Measurements from ENCODE around the gene SMIM36.
"Not testable (repeated sequence)": the region's sequence is repeated elsewhere in the genome, so short reads cannot be mapped to it uniquely, and the experiment has no call there.

Gene SMIM36

DNA sequence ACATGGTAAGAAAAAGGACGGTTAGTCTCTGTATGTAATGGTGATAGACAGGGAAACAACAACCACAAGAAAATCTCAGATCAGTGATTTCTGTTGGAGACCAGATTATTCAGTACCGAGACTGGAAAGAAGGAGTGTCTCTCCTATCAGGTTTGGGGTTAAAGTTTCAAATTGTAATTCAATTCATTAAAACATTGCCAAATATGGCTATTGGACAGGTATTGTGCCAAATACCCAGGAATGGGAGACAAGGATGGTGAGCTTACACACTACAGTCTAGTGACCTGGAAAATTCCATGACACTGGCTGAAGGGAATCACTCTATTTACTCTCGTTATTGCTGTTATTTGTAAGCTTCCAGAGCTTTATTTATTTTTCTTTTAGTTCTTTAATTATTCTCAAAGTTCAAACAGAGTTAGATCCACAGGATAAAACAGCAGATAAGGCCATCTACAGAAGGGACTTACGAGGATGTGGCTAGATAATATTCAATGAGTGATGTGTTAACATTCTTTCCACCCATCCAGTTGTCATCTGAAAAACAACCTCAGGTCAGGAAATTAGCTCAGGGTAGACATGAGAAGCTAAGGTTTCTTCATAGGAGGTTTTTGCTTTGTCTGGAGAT, 64.6 kb downstream of the SMIM36 start:
- no peaks in the 10 kb centered on the region for H3K36me3 ChIP-seq
- no peaks in the 10 kb centered on the region for H3K27me3 ChIP-seq
- H3K4me3 ChIP-seq (ENCODE audit: low read depth in 1 of 2, low read length in 1 of 2), result no peak overlapping the region
- H3K4me1 ChIP-seq (ENCODE audit: control insufficient read depth in 1 of 2, insufficient read depth in 1 of 2, low read depth in 1 of 2, low read length in 1 of 2), result no peaks in the 10 kb centered on the region
- H3K9me3 ChIP-seq, result no peaks in the 10 kb centered on the region
- H3K27ac ChIP-seq, result no peak overlapping the region
- TF ChIP-seq, protein P1, sequence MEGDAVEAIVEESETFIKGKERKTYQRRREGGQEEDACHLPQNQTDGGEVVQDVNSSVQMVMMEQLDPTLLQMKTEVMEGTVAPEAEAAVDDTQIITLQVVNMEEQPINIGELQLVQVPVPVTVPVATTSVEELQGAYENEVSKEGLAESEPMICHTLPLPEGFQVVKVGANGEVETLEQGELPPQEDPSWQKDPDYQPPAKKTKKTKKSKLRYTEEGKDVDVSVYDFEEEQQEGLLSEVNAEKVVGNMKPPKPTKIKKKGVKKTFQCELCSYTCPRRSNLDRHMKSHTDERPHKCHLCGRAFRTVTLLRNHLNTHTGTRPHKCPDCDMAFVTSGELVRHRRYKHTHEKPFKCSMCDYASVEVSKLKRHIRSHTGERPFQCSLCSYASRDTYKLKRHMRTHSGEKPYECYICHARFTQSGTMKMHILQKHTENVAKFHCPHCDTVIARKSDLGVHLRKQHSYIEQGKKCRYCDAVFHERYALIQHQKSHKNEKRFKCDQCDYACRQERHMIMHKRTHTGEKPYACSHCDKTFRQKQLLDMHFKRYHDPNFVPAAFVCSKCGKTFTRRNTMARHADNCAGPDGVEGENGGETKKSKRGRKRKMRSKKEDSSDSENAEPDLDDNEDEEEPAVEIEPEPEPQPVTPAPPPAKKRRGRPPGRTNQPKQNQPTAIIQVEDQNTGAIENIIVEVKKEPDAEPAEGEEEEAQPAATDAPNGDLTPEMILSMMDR (IDR thresholded peaks at IDR 0.05), result no peak

DNA sequence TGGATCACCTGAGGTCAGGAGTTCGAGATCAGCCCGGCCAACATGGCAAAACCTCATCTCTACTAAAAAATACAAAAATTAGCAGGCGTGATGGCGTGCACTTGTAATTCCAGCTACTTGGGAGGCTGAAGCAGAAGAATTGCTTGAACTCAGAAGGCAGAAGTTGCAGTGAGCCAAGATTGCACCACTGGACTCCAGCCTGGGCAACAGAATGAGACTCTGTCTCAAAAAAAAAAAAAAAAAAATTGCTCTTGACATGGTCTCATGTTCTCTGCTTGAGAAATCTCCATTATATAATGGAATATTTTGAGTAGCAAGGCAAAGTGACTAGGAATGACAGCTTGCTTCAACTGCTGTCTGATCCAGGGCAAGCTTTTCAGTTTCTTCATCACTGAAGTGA, 65.2 kb downstream of the SMIM36 start:
- H3K36me3 ChIP-seq; H3K27me3 ChIP-seq; H3K9me3 ChIP-seq; H3K4me1 ChIP-seq (ENCODE audit: control insufficient read depth in 1 of 2, insufficient read depth in 1 of 2, low read depth in 1 of 2, low read length in 1 of 2); H3K4me3 ChIP-seq (ENCODE audit: low read depth in 1 of 2, low read length in 1 of 2); H3K27ac ChIP-seq: not testable (repeated sequence)

DNA sequence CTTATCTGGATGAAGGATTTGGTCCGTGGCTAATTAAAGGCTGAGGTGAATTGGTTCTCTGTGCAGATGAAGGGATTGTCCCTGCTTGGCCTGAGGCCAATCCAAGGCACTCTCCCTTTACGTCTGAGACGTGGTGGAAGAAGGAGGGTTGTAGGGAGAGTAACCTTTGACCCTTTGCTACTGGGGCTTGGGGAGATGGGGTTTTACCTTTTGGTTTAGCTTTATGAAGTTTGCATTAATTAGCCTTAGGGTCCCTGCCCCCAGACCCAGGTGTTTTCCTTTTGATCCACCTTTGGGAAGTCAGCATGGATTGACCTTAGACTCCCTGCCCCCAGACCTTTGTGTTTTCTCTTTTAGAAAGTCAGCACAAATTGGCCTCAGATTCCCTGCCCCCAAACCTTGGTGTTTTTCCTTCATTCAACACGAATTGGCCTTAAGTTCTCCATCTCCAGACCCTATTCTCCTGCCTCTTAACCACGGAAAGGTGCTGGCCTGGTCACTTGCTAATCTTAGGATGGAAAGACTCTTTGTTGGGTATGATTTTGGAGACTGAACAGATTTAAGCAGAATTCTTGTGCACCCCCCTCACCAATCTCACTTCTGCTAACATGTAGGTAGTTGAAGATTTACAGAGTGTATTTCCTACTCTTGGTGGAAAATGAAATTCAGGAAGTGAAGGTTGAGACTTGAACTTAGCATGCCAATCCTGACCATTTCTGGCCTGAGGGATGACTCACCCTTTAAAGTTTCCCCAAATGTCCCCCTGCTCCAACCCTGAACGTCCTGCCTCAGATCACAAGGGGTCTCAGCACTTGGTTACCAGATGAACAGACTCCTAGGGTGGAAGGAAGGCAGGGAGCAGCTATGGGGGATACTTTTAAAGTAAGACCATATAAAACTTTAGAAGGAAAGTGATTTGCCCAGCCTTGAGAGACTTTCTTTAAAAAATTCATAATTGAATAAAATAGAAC, 66.5 kb downstream of the SMIM36 start:
- no peaks in the 10 kb centered on the region for H3K9me3 ChIP-seq
- H3K27me3 ChIP-seq, result no peaks in the 10 kb centered on the region
- no peaks in the 10 kb centered on the region for H3K4me1 ChIP-seq (ENCODE audit: control insufficient read depth in 1 of 2, insufficient read depth in 1 of 2, low read depth in 1 of 2, low read length in 1 of 2)
- H3K27ac ChIP-seq, result no peak overlapping the region
- no peak overlapping the region for H3K4me3 ChIP-seq (ENCODE audit: low read depth in 1 of 2, low read length in 1 of 2)
- H3K36me3 ChIP-seq, result no peaks in the 10 kb centered on the region
- TF ChIP-seq, protein P1 (IDR thresholded peaks at IDR 0.05), result no peak

DNA sequence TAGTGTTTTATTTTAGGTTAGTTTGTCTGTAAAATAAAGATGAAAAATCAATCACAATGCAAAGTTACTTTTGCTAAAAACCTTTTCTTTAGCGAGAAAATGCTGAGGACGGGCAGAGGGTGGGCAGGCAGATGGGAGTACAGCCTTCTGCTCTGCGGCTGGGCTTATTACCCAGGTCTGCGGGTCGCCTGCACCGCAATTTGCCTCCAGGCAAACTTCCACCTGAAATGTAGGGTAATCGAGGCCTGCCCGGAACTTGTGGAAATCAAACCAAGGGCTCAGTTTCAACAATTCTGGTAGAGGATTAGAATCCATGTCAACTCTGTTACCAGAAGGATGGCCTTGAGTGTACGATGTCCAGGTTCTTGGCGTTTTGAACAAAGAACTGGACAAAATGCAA, 67.3 kb downstream of the SMIM36 start:
- Histone ChIP-seq H3K27ac (no peak overlapping the region), H3K4me1 (ENCODE audit: control insufficient read depth in 1 of 2, insufficient read depth in 1 of 2, low read depth in 1 of 2, low read length in 1 of 2) (no peaks in the 10 kb centered on the region), H3K4me3 (ENCODE audit: low read depth in 1 of 2, low read length in 1 of 2) (no peak overlapping the region), H3K27me3 (no peaks in the 10 kb centered on the region), H3K36me3 (no peaks in the 10 kb centered on the region), H3K9me3 (no peaks in the 10 kb centered on the region)
- TF ChIP-seq, protein P1 (IDR thresholded peaks at IDR 0.05), result no peak

DNA sequence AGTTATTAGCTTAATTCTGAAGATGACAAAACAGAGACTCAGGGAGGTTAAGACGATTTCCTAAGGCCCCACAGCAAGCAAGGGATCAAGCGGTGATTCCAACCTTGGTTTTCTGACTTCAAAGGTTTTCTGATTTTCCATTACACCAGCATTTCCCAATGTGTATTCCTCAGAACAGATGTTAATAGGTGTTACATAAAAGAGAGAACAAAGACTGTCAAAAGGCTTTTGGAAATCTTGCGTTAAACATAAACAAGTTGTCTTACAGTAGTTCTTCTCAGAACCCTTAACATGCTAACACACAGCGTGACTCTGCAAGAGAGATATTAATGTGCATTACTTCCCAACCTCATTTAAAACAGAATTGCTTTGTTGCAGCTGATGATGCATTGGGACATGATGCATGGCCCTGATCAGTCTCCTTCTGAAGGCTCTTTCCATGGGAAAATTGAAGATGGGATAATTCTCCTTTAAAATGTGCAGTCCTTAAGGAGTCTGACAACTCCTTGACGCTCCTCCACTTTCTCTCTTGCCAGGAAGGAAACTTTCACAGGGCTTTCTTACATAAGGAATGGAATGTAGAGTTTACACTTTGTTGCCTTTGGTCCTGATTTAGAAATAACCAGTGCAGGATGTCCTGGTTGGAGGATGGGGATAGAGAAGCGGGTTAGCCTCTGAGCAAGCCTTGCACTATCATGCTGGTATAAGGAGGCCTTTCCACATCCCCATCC, 68.1 kb downstream of the SMIM36 start:
- H3K36me3 ChIP-seq, result no peaks in the 10 kb centered on the region
- no peaks in the 10 kb centered on the region for H3K9me3 ChIP-seq
- H3K4me3 ChIP-seq (ENCODE audit: low read depth in 1 of 2, low read length in 1 of 2), result no peak overlapping the region
- H3K27ac ChIP-seq, result no peak overlapping the region
- no peaks in the 10 kb centered on the region for H3K4me1 ChIP-seq (ENCODE audit: control insufficient read depth in 1 of 2, insufficient read depth in 1 of 2, low read depth in 1 of 2, low read length in 1 of 2)
- TF ChIP-seq, protein P1 (IDR thresholded peaks at IDR 0.05), result no peak
- H3K27me3 ChIP-seq, result no peaks in the 10 kb centered on the region
